Astrocyte (in vitro differentiated cells and primary cell): ENCODE results near the gene UBAC2.

Experiments
- EZH2 ChIP-seq: IDR thresholded peaks from 2 replicates; pipeline ENCODE4 v1.6.1; 2012; ENCODE audit warnings: mild to moderate bottlenecking, low read length, inconsistent platforms; ENCODE audit not compliant: insufficient read depth
- TF ChIP-seq, protein P1 (sequence below): IDR thresholded peaks from 2 replicates; pipeline ENCODE4 v1.5.1; 2011; ENCODE audit warnings: low read depth, mild to moderate bottlenecking, inconsistent platforms, low read length, moderate library complexity; ENCODE audit not compliant: insufficient read depth

DNA sequence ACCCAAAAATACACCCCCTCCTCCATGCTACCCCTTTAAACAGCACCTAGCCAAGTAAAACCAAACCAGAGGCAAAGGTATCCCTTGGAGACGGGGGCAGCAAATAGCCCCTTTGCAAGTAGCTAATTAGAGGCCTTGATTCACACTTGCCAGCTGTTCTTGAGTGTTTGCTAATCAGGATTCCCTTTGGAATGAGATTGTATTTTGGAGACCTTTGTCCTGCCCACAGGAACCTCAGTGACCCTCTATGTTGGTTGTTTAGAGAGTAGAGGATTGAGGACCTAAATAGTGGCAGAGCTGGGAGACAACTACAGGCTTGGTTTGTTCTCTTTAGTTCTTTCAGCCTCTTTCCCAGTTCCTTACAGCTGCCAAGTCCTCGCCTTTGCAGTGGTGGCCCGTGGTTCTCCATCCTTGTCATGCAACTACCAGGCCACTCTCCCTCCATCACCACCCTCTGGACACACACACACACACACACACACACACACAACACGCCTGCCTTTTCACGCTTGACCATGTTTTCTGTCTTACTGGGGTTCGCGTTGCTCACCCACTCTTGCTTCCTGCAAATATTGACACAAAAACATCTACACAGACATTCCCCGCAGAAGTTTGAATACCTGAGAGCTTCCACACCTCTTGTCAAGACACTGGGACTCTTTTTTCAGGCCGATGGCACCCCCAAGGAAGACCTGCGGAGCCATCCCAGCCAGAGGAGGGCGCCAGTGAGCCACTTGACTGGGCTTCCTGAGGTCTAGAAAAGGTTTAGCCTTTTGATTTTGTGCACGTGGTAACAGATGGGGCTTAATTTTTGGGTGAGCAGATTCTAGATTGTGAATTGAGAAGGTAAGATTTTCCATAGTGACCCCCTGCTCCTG is 186.5 kb downstream of the UBAC2 start:
- TF ChIP-seq, protein P1, sequence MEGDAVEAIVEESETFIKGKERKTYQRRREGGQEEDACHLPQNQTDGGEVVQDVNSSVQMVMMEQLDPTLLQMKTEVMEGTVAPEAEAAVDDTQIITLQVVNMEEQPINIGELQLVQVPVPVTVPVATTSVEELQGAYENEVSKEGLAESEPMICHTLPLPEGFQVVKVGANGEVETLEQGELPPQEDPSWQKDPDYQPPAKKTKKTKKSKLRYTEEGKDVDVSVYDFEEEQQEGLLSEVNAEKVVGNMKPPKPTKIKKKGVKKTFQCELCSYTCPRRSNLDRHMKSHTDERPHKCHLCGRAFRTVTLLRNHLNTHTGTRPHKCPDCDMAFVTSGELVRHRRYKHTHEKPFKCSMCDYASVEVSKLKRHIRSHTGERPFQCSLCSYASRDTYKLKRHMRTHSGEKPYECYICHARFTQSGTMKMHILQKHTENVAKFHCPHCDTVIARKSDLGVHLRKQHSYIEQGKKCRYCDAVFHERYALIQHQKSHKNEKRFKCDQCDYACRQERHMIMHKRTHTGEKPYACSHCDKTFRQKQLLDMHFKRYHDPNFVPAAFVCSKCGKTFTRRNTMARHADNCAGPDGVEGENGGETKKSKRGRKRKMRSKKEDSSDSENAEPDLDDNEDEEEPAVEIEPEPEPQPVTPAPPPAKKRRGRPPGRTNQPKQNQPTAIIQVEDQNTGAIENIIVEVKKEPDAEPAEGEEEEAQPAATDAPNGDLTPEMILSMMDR = peak; percentile 64
- TF ChIP-seq EZH2 = no peak
